Amygdala (tissue), 56 donors: ENCODE results near the gene LRSAM1.

ENCODE experiments used
- DNase-seq, 56 donors: peaks; one replicate each; lab custom pipeline; 2025; lab: John Stamatoyannopoulos, UW

The LRSAM1 gene

DNA sequence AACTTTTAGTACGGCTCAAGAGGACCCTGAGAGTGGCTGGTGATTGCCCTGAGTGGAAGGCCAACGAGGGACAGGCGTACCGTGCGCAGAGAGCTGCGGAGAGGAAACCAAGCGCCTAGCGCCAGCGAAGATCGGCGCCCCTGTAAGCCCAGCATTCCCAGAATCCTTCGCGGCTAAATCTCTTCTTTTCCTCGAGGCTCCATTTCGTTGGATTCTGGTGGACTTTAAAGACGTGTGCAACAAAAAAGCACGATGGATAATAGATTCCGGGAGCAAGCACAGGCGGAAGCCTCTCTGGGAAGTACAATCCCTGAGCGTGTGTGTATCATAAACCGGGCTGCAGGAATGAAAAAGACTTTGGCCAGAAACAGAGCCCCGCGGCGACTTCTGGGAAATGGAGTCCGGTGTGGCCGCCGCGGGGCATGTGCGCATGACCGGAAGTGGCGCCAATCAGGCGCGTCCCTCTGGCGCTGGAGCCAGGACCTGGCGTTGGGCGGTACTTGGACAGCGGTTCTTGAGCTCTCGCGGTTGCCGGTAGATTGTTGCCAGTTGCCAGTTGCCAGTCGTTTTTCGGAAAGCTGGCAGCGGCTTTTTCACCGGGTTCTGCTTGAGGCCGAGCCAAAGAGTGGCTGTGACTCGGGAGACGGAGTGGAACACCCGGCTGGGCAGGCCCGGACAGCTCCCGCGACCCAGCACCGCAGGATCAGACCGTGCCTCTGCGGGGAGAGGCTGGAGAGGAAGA is 27.2 kb upstream of the LRSAM1 start, which contains the start of gene ZNF79:
Gene ZNF79 (plus strand): TSS at position 449 of the 742 bp plus-strand sequence. CDS start 406 bp downstream, outside the sequence.
- DNase-seq = peak; percentile 64 to 96 (median 88)

DNA sequence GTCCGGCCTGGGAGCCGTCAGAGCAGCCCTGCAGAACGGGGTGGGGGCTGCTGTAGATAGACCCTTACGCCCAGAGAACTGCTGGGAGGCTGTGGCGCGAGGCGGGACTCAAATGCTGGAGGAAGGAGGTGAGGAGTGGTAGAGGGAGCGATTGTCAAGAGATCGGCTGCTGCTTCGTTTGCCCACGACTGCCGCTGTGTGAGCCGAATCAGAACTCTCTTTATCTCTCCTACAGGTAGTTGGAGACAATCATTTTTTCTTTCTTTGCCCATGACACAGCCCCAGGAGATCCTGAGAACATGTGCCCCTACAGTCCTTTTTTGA is 26.7 kb upstream of the LRSAM1 start:
- peak in 1 of 56 donors; percentile 59 for DNase-seq

DNA sequence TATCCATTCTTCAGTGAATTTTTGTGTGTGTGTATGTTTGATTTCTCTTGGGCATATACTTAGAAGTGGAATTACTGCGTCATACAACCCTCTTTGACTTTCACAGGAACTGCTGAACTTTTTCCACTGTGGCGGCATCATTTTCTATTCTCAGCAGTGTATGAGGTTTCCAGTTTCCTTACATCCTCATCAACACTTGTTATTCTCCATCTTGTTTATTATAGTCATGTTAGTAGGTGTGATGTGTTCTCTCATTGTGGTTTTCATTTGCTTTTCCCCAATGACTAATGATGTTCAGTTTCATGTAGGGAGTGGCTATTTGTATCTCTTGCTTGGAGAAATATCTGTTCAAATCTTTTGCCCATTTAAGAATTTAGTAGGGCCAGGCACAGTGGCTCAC is 24.6 kb upstream of the LRSAM1 start:
- no peak for DNase-seq

DNA sequence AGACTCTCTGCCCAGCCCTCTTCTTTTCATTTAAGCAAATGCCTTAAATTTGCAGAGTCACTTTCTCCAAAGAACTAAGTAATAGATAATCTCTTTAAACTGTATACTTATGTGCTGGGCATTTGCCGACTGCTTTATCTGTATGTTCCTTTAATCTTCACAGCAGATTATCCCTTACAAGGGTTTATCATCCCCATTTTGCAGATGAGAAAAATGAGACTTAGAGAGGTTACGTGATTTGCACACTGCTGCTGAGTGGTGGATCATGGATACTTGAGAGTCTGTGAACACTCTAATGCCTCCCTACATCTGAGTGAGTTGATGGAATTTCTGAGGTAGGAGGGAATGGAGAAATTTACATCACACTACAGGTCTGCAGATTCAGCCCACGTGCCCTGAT is 23.0 kb upstream of the LRSAM1 start:
- no peak for DNase-seq

DNA sequence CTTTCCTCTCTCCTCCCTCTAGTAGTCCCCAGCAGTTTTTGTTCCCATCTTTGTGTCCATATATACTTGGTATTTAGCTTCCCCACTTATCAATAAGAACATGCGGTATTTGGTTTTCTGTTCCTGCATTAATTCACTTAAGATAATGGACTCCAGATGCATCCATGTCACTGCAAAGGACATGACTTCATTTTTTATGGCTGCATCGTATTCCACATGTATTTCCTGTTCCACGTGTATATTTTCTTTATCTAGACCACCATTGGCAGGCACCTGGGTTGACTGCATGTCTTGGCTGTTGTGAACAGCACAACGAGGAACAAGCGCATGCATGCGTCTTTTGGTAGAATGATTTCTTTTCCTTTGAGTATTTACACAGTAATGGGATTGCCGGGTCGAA is 20.9 kb upstream of the LRSAM1 start:
- no peak for DNase-seq

DNA sequence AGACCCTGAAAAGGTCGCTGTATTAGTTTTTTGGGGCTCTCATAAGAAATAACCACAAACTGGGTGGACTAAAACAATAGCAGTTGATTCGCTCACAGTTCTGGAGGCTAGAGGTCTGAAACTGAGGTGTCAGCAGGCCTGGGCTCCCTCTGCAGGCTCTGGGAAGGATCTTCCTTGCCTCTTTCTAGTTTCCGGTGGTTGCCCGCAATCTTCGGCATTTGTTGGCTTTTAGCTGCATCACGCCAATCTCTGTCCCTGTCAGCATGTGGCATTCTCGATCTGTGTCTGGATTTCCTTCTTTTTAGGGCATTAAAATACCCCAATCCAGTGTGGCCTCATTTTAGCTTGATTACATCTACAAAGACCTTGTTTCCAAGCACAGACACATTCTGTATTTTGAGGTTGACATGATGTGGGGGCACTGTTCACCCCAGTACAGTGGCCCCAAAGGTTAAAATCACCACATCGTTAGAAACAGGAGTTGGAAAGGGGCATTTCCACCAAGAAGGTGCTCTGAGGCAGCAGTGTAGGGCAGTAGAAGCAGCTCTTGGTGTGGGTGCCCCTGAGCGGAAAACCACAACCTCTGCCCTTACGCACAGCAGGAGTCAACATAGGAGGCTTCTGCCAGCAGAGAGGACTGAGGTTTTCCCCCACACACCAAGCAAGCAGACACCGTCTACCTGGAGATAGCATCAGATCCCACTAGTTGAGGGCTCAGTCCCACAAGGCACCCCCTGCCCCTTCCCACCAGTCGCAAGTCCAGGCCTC is 13.6 kb upstream of the LRSAM1 start:
- DNase-seq = no peak

DNA sequence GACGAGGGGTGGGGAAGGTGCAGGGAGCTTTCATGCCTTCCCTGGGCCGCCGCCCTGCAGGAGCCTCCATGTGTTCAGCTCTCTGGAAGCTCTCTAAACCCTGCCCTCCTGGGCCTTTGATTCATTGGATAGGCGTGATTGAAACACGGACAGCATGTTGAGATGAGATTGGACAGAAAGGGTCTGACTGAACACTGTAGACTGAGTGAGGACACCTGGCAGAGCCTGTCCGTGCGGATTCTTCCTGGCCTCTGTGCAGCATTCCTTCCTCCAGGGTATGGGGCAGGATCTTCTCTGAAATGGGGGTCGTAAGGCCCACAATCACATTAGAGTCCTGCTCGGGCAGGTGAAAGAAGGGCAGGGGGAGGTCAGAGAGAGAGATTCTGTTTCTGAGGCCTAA is 12.9 kb upstream of the LRSAM1 start:
- no peak for DNase-seq

DNA sequence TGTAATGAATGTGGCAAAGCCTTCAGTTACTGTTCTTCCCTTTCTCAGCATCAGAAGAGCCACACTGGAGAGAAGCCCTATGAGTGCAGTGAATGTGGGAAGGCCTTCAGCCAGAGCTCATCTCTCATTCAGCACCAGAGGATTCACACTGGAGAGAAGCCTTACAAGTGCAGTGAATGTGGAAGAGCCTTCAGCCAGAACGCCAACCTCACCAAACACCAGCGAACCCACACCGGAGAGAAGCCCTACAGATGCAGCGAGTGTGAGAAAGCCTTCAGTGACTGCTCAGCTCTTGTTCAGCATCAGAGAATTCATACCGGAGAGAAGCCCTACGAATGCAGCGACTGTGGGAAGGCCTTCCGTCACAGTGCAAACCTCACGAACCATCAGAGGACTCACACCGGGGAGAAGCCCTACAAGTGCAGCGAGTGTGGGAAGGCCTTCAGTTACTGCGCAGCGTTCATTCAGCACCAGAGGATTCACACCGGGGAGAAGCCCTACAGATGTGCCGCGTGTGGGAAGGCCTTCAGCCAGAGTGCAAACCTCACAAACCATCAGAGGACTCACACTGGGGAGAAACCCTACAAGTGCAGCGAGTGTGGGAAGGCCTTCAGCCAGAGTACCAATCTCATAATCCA is 6.9 kb upstream of the LRSAM1 start:
- DNase-seq = no peak

DNA sequence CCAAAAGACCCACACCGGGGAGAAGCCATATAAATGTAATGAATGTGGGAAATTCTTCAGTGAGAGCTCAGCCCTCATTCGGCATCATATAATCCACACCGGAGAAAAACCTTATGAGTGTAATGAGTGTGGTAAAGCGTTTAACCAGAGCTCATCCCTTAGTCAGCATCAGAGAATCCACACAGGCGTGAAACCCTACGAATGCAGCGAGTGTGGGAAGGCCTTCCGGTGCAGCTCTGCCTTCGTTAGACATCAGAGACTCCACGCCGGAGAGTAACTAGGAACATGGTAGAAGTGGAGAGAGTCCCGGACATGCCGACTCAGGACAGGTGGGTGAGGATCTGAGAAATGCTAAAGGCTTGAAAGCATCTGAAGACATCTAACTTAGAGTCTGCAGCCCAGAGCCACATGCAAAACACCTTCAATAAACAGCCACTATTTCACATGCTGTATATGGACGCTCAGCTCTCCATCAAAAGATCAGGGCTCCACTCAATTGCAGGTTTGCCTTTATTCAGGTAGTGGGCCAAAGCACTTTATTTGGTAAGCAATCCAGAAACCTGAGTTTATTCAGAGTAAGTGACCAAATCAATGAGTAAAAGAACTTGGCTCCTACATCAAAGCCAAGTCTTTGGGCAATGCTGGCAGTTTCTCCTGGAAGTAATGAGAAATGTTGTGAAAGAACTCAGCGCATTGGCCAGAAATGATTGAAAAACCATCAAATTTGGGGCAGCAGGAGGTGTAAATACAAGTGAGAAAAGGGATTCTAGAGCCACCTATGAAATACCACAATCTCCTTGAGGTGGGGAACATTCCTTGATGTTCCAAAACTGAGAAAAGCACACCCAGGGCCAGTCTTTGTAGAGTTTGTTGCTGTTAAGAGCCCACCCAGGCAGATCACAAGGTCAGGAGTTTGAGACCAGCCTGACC is 6.1 kb upstream of the LRSAM1 start:
- no peak for DNase-seq

DNA sequence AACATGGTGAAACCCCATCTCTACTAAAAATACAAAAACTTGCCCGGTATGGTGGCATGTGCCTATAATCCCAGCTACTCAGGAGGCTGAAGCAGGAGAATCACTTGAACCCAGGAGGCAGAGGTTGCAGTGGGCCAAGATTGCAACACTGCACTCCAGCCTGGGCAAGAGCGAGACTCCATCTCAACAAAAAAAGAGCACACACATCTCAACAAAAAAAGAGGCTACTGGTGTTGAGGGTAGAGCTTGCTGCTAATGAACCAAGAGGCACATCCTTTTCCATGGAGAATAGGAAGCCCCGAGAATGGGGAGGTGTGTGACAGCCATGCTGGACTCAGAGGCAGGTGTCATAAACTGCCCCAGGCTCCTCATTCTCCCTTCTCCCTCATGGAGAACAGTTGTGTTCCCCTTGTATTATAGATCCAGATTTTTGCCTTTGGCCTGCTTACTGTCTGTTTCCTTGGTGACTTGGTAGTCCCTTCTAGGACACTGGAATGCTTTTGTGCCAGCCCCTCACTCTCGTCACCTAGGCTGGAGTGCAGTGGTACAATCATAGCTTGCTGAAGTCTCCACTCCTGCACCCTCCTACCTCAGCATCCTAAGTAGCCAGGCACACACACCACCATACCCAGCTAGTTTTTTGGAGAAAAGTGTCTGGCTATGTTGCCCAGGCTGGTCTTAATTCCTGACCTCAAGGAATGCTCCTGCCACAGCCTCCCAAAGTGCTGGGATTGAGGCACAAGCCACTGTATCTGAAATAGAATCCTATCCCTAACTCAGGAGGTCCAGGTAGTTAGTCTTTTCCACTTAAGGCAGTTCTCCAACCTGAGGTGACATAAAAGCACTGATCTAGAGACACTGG is 5.2 kb upstream of the LRSAM1 start:
- DNase-seq = no peak

DNA sequence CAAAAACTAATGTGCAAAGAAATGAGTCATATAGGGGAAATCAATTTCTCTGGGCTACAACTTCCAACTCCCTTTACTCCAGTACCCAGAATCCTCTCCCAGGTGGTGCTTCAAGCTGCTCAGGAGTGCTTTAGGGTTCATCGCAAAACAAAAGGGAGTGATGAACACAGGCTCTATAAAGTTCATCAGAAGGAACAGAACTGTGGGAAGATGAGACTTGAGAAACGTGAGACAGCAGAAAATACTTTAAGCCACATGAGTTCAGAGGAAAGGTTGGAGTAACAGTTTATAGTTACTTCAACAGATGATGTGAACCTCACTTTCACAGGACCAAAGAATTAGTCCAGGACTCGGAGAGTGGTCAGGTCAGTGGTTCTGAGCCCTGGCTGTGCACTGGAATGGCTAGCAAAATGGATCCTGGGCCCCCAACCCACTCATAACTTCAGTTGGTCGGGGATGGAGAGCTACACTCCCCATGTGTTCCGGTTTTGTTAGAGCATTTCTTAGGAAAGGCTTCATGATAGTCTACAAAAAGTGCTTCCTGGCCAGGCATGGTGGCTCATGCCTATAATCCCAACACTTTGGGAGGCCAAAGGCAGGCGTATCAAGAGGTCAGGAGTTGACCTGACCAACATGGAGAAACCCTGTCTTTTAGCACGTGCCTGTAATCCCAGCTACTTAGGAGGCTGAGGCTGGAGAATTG is 4.4 kb upstream of the LRSAM1 start:
- no peak for DNase-seq

DNA sequence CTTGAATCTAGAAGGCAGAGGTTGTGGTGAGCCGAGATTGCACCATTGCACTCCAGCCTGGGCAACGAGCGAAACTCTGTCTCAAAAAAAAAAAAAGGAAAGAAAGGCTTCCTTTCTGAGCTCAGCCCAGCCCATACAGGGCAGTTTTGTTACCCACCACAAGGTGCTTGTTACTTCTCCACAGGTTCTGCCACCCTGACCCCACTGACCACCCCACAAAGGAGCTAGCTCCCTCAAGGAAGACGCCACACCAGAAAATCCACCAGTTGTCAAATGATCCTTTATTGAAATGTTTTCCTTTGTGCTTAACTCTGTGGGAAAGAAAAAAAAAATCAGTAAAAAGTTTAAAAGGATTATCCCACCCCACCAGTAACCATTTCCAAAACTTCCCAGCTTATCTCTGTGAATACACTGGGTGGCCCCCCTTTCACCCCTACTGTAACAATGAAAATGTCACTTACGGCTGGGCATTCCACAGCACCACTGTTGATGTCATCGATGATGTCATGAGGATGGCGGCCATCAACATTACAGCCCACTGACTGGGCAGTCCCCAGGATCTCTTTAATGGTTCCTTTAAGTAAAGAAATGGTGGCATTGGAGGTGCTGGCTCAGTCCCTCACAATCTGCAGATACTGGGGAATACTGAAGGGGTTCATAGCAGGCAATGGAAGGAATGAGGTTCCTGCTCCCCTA is 3.7 kb upstream of the LRSAM1 start:
- no peak for DNase-seq

DNA sequence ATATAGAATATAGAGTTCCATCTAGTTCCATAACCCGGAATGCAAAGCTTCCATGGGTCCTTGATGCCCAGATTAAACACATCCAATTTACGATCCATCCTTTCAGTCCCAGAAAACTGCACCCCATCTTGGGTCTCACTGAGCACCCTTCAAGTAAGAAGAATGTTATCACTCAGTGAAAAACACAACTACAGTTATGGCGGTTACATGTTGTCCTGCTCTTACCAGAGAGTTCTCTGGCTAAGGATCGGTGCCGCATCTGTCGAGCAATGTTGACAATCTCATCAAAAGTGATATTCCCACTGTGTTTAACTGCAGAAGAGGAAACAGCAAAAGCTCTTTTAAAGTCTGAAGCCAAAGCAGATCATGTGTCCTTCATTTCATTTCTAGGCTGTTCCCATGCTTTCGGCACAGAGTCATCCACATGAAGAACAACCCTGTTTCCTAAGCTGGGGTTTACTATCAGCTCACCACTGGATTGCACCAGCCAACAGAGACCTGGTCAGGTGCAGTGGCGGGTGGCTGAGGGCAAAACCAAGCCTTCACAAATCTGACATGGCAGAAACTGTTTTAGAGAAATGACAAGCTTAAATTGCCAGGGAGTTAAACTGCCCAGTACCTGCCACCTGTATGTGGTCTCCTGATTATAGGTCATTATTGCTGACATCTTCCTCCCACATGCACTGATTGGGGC is 3.1 kb upstream of the LRSAM1 start:
- DNase-seq = no peak

DNA sequence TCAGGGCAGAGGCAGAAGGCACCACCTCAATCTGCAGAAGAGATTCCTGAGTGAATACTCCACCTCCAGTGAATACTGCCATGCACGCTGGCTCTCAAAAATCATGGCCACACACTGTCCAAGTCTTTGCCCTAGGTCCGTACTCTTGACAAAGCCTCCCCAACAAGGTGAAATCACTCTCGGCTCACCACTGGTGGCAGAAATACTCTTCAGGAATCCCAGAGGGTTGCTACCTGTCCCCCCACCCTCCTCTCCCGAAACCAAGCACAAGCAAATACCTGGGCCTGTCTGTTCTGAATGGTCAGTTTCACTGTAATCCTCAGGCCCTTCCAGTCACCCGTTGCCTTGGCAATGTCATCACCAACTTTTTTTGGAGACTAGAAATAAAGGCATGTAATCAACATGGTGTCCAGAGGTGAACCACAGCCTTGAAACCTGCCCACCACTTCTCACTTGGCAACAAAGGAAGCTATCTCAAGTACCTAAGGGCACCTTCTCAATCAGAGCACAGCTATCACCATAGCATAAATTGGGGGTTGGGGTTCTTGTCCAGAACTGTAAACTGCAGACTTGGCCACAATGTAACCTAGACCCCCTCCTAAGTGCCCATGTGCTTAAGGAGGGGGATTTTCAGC is 1.9 kb upstream of the LRSAM1 start:
- no peak for DNase-seq

DNA sequence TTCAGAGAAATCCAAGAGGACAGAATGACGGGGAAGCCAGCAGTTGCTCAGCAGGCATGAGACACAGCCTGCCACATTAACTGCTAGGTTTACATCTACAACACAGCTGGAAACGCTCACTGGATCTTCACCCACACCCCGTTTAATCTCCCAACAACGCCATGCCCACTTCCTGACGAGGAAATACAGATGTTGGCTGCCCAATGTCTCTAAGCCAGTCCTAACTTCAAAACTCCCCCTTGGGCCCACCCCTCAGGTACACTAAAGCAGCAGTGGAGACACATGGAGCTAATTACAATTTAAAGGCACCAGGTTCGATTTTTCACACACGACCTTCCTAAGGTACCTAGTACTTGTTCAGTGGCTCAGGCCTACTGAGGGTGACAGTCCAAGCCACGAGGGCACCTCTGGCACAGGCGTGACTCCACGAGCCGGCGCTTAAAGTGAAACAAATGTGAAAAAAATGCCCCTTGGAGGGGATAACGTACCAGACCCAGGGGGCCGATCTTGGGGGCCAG is 1.0 kb upstream of the LRSAM1 start:
- peak in 1 of 56 donors; percentile 39 for DNase-seq

DNA sequence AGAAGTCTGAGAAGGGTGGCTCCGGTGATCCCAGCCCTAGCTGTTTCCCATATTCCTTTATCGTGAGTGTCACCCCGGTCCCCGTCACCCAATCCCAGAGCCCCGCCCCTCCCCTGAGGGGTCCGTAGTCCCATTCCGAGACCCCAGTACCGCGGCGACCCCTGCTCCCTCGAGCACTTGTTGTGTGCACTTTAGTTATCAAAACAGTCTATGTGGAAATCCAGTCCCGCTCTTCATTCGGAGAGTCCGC is 223 bp downstream of the LRSAM1 start:
- DNase-seq = peak in 1 of 56 donors; percentile 67
